ENCODE results near the gene PHF21A. TPM values are rescaled to one million over a fixed set of nuclear protein-coding genes. Genes with fewer than 3 reads are reported as not detected.

PHF21A gene
- total RNA-seq, 4 donors from 2014 or later = 28.5 to 53.9 (median 42.2) TPM

DNA sequence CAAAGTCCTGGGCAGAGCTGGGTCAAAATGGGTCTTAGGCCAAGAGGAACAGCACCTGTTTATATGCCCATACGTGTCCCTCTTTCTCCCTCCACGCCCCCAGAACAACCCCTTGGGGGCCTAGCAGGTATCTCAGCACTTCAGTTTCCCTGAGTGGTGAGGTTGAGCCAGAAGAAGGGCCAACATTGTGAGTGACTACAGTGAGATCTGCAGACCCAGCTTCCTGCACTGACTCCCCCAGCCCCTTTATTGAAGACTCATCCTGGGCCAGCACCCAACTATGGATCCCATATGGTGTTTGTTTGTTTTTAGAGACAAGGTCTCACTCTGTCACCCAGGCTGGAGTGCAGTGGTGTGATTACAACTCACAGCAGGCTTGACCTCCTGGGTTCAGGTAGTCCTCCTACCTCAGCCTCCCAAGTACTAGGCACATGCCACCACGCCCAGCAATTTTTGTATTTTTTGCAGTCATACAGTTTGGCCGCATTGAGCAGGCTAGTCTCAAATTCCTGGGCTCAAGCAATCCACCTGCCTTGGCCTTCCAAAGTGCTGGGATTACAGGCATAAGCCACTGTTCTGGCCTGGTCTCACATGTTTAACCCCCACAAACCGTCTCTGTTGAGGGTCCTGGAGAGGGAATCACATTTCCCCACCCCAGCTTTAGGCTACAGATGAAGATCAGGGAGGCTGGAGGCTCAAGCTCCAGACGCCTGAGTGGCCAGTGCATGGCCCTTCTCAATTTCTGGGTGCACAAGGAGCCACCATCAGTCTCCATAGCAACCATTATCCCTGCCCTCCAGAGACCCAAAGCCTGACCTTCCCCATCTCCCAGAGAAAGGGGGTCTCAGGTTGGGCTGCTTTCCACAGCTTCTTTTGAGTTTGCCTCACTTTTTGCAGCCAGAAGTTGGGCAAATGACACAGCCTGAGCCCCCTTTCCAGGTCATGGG is 200.4 kb downstream of the PHF21A start:
- no peak for ATAC-seq
- Histone ChIP-seq H3K36me3 (peaks cover 0 to 3% of the 10 kb centered on the region in 2 donors), H3K27ac (no peak overlapping the region), H3K4me3 (no peak overlapping the region), H3K27me3 (peaks cover 47% of the 10 kb centered on the region), H3K4me1 (peaks cover 0 to 46% (median 25%) of the 10 kb centered on the region in 3 donors), H3K9me3 (no peaks in the 10 kb centered on the region)
- 94 to 100% methylated on average over 1 to 3 of the region's 6 CpGs for WGBS, 2 donors (ENCODE audit: low coverage in 1 of 2)
- TF ChIP-seq CTCF (IDR thresholded peaks at IDR 0.05) = no peak
- no peak for TF ChIP-seq POLR2A (IDR thresholded peaks at IDR 0.05)
- TF ChIP-seq POLR2AphosphoS5 (IDR thresholded peaks at IDR 0.05) = no peak
- TF ChIP-seq EP300 (IDR thresholded peaks at IDR 0.05) = no peak

DNA sequence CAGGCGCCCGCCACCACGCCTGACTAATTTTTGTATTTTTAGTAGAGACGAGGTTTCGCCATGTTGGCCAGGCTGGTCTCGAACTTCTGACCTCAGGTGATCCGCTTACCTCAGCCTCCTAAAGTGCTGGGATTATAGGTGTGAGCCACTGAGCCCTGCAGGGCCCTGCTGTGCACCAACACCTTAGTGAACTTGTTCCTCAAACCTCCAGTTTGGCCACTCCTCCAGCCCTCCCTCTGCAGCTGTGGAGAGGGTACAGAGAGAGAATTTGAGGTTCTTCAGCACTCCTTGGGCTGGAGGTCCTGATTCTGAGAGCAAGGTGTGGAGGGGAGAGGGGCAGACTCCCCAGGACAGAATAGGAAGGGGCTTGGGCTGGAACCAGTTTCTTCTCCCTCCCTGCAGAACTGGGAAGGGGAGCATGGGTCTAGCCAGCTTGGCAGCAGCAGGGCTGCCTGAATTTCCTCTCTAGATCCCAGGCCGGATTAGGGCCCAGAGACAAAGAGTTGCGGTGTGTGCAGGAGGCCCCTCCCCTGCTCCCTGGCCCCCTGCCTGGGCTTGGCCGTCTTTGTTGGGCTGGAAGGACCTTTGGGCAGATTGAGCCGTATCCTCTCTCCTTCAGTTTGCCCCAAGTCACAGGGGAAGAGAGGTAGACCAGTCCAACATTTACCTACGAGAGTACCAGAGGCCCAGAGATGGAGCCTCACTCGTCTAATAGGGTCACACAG is 201.3 kb downstream of the PHF21A start:
- H3K4me1 ChIP-seq = peaks cover 0 to 54% (median 25%) of the 10 kb centered on the region in 3 donors
- H3K27me3 ChIP-seq = peaks cover 38% of the 10 kb centered on the region
- no peak for ATAC-seq
- H3K27ac ChIP-seq = no peak overlapping the region
- TF ChIP-seq CTCF (IDR thresholded peaks at IDR 0.05) = no peak
- TF ChIP-seq EP300 (IDR thresholded peaks at IDR 0.05) = no peak
- no peak for TF ChIP-seq POLR2A (IDR thresholded peaks at IDR 0.05)
- no peak for TF ChIP-seq POLR2AphosphoS5 (IDR thresholded peaks at IDR 0.05)
- 83 to 100% methylated on average over 3 to 8 of the region's 13 CpGs for WGBS, 2 donors (ENCODE audit: low coverage in 1 of 2)
- no peak overlapping the region for H3K4me3 ChIP-seq
- peaks cover 0 to 12% of the 10 kb centered on the region in 2 donors for H3K36me3 ChIP-seq
- H3K9me3 ChIP-seq = no peaks in the 10 kb centered on the region

DNA sequence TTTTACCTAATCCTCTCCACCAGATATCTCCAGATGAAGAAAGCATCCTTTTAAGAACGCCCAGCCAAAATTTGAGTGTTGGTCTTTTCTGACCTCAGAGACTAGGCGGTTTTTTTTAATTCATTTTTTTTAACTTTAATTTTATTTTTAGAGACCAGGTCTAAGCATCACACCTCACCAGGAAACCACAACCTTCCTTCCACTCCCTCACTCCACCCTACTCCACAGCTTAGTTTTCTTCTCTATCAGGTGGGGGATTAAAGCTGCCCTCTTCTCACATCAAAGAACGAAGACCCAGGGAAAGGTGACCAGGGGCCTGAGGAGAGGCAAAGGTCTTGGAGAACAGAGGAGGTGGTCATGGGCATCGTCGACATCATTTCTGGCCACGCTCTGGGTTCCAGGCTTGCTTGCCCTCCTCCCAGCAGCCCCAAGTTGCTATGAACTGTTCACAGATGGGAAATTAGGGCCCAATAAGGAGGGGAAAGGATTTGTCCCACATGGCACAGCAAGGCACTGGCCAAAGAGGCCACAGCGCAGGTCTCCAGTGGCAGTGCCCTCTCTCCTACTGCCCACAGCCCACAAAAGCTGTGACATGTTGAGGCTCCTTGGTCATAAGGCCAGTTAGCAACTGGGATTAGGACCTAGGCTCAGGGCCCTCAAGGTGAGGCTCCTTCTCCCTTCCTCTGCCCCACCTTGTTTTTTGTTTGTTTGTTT is 202.1 kb downstream of the PHF21A start:
- ATAC-seq = no peak
- no peak for TF ChIP-seq POLR2AphosphoS5 (IDR thresholded peaks at IDR 0.05)
- TF ChIP-seq CTCF (IDR thresholded peaks at IDR 0.05) = no peak
- TF ChIP-seq EP300 (IDR thresholded peaks at IDR 0.05) = no peak
- no peak for TF ChIP-seq POLR2A (IDR thresholded peaks at IDR 0.05)
- WGBS, 2 donors (ENCODE audit: low coverage in 1 of 2) = 36 to 100% methylated on average over 1 to 3 of the region's 7 CpGs
- peaks cover 0 to 54% (median 25%) of the 10 kb centered on the region in 3 donors for H3K4me1 ChIP-seq
- H3K36me3 ChIP-seq = peaks cover 0 to 20% of the 10 kb centered on the region in 2 donors
- peak overlapping the region in 1 of 2 donors; percentile 85 for H3K4me3 ChIP-seq
- H3K27ac ChIP-seq = peak overlapping the region in 3 of 4 donors; percentile 89 to 93 (median 92)
- peaks cover 30% of the 10 kb centered on the region for H3K27me3 ChIP-seq
- no peaks in the 10 kb centered on the region for H3K9me3 ChIP-seq

GRCh38 chr11:45918331-45918941 is 202.8 kb downstream of the PHF21A start:
- Histone ChIP-seq H3K9me3 (no peaks in the 10 kb centered on the region), H3K27ac (peak overlapping the region; percentile 83 to 93 (median 90)), H3K4me3 (peak overlapping the region; percentile 85 to 89), H3K36me3 (peaks cover 0 to 27% of the 10 kb centered on the region in 2 donors), H3K4me1 (peaks cover 0 to 53% (median 25%) of the 10 kb centered on the region in 3 donors), H3K27me3 (peaks cover 26% of the 10 kb centered on the region)
- TF ChIP-seq POLR2A (IDR thresholded peaks at IDR 0.05) = peak; percentile 61 to 64
- TF ChIP-seq CTCF (IDR thresholded peaks at IDR 0.05) = no peak
- TF ChIP-seq POLR2AphosphoS5 (IDR thresholded peaks at IDR 0.05) = peak; percentile 65
- no peak for TF ChIP-seq EP300 (IDR thresholded peaks at IDR 0.05)
- peak; percentile 81 for ATAC-seq
- WGBS, 2 donors (ENCODE audit: low coverage in 1 of 2) = 0 to 6% methylated on average over 3 to 4 of the region's 38 CpGs

Measured in gastroesophageal sphincter (tissue), 4 donors.